NCI-H146 treated with DMSO at 0.1 percent for 48 hours (cell line): ENCODE results near the gene NME8.
"Not testable (repeated sequence)": the region's sequence is repeated elsewhere in the genome, so short reads cannot be mapped to it uniquely, and the experiment has no call there.

ENCODE experiments used
- DNase-seq: peaks from one replicate; lab custom pipeline; 2025; ENCODE audit not compliant: unreplicated experiment; lab: John Stamatoyannopoulos, UW

NME8 gene, protein sequence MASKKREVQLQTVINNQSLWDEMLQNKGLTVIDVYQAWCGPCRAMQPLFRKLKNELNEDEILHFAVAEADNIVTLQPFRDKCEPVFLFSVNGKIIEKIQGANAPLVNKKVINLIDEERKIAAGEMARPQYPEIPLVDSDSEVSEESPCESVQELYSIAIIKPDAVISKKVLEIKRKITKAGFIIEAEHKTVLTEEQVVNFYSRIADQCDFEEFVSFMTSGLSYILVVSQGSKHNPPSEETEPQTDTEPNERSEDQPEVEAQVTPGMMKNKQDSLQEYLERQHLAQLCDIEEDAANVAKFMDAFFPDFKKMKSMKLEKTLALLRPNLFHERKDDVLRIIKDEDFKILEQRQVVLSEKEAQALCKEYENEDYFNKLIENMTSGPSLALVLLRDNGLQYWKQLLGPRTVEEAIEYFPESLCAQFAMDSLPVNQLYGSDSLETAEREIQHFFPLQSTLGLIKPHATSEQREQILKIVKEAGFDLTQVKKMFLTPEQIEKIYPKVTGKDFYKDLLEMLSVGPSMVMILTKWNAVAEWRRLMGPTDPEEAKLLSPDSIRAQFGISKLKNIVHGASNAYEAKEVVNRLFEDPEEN

DNA sequence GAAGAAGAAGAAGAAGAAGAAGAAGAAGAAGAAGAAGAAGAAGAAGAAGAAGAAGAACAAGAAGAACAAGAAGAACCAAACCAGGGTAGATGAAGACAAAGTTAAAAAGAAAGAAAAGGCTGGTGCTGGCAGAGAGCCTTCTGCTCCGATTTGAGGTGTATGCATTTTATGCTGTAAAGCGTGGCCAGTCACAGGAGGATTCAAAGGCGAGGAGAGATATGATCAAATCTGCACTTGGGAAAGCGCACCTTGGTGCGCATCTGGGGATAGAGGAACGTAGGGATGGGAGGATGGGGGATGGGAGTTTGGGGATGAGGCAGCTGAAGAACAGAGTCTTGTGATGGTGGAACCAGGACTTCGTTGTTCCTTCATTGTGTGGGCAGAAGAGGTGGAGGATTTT is at the start of gene NME8:
Gene NME8, plus strand, starts transcription at position 301 of the 400 bp plus-strand sequence. CDS start 1,670 bp downstream, outside the sequence.
- DNase-seq, result no peak

DNA sequence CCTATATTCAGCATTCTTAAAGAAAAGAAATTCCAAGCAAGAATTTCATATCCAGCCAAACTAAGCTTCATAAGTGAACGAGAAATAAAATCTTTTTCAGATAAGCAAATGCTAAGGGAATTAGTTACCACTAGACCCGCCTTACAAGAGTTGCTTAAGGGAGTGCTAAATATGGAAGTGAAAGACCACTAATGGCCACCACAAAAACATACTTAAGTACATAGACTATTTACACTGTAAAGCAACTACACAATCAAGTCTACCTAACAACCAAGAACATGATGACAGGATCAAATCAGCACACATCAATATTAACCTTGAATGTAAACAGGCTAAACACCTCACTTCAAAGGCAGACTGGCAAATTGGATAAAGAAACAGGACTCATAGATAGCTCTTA is 42.2 kb upstream of the NME8 start:
- no peak for DNase-seq

DNA sequence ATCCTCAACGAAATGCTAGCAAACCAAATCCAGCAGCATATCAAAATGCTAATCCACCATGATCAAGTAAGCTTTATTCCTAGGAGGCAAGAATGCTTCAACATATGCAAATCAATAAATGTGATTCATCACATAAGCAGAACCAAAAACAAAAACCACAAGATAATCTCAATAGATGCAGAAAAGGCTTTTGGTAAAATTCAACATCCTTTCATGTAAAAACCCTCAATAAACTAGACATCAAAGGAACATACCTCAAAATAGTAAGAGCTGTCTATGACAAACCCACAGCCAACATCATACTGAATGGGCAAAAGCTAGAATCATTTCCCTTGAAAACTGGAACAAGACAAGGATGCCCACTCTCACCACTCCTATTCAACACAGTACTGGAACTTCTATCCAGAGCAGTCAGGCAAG is 36.2 kb upstream of the NME8 start:
- DNase-seq, result not testable (repeated sequence)

DNA sequence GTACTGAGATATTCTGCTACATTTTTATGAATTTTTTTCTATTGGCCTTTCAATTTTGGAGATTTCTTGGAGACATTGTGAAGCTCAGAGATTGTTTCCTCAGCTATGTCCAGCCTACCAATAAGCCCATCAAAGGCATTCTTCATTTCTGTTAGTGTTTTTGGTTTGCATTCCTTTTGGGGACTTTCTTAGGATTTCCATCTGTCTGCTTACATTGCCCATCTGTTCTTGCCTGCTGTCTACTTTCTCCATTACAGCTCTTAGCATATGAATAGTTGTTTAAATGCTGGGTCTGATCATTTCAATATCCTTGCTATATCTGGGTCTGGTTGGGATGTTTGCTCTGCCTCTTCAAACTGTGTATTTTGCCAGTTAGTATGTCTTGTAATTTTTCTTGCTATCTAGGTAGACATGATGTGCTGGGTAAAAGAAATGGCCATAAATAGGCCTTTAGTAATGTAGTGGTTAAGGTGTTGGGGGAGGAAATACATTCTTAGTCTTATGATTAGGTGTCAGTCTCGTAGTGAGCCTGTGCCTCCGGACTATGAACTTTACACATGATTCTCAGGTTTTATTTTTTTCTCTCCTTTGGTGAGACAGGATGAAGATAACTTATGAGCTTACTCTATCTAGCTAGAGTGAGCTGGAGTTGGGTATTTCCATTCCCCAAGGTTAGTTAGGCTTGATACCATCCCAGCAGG is 32.6 kb upstream of the NME8 start:
- no peak for DNase-seq

DNA sequence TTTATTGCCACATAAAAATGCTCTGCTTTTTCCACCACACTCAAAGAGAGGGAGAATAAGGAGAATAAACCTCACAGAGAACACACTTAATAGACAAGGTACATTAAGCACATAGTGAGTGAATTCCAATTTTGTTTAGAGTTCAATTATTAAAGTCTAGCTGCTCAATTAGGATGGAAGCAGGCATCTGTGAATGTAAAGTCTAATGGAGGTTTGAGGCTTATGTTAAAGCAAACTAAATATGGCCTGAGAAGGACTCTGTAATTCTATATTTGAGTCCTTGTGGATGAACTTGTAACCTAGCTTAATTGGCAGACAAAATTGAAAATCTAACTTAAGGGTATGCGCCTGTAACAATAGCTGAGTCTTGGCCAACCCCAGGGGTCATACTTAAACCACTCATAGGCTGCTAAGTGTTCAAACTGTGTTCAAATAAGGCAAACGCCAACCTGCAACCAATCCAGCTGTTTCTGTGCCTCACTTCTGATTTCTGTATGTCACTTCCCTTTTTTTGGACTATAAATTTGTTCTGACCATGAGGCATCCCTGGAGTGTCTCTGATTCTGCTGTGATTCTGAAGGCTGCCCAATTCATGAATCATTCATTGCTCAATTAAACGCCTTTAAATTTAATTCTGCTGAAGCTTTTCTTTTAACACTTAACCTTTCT is 31.3 kb upstream of the NME8 start:
- DNase-seq, result no peak

DNA sequence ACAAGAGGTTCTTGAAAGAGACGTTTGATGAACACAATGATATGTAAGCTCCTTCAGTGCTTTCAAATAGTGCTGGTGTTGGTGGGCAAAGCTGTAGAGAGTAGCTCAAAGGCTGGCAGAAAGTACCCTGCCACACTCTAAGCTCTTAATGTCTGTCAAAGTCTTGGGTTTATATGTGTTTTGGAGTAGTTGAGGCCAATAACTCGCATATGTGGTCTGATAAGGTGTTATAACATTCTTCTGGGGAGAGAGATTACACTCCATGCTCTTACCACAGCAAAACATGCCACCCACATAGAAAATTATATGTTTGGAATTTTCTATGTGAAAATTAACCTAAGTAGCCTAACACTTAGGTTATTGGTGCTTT is 30.8 kb upstream of the NME8 start:
- DNase-seq, result no peak

DNA sequence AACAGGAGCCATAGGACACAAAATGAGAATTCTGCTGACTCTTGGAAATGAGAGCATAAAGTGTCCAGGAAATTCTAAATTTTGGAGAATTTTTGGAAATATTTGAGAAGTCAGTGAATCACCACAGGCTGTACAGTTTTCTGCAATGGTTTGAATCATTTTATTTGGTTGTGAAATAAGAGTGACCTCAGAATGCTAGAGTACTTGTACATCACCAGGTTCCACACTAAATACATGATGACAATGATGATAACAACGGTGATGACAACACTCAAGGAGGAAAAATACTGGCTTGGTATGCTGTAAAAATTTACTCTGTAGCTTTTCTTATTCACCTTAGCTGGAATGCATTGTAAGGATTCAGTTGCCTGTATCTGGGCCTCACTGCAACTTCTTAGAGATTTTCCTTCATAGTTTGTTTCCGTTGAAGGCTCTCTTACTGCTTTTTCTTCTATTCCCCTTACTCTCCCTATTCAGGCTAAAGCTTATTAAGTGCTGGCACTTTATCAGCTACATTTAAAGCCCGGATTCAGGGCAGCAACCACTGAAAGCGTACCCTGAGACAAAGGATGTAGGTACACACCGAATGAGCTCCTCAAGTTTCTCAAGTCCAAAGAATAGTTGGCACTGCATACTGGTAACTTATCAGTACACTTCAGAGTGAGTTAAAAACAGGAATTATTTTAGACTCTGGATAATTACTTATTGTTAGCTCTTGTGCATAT is 30.2 kb upstream of the NME8 start:
- DNase-seq, result no peak

DNA sequence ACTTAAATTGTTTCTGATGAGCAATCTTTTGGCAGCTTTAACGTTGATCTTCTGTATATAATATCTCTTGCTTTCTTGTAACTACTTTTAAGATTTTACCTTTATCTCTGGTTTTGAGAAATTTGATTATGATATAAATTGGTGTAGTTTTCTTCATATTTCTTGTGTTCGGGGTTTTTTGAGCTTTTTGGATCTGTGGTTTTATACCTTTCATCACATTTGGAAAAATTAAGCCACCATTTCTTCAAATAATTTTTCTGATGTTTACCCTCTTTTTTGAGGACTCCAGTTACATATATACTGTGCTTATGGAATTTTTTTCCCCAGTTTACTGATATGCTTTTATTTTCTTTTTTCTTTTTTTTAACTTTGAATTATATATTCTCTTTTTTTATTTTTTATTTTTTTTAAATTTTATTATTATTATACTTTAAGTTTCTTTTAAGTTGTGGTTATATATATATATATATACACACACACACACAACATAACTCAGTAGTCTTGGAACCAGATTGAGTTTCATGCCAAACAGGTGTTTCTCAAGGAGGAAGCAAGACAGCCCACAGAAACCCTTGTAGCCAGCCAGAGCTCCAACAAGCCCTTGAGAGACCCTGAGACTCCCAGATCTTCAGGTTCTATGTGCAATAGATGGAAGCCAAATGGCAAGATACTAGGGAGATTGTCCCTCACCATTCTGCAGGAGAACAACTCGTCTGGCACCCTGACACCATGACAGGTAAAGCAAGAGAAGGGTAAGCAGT is 27.5 kb upstream of the NME8 start:
- no peak for DNase-seq

DNA sequence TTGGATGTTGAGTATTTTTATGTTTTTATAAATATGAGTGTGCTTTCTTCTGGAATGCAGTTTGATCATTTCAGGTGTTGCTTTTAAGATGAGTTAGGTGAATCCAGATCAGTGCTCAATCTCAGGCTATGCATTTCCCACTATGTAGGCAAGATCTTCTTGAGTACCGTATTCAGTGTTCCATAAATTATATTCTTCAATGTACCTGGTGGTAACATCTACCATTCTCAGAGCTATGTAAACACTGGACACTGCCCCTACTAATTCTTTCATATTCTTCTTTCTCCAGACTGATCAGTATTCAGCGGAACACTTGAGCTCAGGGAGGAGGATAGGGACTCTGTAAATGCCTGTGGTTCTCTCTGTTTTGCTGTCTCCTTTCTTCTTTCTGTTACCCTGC is 25.5 kb upstream of the NME8 start:
- DNase-seq, result no peak

DNA sequence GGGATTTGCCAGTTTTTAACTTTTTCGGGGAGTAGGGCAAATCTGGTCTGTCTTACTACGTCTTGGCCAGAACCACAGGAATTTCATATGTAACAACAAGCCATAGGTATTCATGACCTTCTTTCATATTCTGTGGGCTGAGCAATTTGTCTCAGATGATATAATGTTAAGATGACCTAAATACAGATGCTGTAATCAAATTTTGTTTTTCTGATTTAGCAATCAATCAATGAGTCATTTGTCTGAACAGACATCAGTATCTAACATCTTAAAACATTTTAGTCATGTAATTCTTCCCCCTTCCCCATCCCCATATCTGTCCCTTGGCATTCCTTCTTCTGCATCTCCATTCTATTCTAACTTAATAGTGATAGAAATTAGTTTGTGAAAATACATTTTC is 24.8 kb upstream of the NME8 start:
- no peak for DNase-seq

DNA sequence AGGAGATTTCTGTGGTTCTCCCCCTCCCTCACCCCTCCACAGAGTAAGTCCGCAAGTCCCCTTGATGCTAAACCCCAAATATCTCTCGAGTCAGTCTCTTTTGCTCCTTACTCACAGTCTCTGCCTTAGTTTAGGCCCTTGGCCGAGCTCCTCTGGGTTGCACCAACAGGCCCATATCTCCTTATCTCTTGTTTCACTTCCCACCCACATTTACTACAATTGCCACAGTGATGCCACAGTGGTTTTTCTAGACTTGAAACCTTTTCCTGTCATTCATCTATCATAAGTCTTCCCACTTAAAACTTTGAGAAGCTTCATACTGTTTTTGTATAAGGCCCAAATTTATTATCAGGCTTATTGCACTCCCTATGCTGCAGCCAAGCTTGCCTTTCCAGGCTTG is 23.4 kb upstream of the NME8 start:
- DNase-seq, result no peak

DNA sequence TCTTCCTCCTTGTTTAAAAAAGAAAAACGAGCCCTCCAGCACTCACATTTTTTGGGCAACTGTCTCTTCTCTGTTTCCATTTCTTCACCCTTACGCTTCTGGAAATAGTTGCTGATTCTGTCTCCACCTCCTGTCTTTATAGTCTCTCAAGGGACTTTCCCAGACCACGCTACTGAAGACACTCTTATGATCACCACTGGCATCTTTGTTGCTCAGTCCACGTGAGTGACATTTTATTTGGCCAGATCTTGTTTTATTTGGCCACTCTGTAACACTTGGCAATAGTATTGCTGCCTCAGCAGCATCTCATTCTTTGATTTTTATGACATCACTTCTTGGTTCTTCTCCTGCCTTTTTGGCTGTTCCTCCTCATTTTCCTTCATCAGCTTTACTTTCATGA is 21.6 kb upstream of the NME8 start:
- no peak for DNase-seq

DNA sequence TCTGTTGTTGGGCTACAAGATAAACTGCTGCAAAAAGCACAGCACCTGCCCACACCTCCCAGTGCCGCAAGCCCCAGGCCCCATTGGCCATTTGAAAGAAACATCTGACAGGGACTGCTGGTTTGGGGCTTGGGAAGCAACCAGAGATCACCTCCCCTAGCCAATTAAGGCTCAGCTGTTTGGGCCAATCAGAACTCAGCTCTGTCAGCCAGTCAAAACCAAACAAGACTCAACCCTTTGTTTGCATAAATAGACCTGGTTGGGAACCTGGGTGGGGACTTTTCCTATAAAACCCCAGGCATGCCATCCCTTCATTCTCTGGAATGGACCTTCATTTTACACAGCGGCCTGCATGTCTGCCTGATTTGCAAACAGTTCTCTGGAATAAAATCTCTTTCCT is 17.2 kb upstream of the NME8 start:
- no peak for DNase-seq

DNA sequence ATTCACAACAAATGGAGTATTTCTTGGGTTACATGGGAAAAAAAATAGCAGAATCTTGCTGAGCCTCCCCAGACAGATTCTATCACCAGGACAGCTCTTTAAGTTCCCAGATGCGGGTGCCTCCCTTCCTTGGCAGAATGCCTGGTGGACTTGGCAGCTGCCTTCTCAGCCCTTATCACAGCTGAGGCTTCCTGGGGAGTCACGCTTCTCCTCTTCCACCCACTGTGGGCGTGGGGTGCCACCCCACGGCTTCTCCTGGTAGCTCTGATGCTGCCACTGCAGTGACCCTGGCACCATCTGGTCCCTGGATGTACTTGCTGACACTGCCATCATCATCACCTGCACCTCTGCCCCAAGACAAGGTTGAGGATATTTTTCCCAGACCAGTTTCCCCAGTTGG is 16.2 kb upstream of the NME8 start:
- no peak for DNase-seq

DNA sequence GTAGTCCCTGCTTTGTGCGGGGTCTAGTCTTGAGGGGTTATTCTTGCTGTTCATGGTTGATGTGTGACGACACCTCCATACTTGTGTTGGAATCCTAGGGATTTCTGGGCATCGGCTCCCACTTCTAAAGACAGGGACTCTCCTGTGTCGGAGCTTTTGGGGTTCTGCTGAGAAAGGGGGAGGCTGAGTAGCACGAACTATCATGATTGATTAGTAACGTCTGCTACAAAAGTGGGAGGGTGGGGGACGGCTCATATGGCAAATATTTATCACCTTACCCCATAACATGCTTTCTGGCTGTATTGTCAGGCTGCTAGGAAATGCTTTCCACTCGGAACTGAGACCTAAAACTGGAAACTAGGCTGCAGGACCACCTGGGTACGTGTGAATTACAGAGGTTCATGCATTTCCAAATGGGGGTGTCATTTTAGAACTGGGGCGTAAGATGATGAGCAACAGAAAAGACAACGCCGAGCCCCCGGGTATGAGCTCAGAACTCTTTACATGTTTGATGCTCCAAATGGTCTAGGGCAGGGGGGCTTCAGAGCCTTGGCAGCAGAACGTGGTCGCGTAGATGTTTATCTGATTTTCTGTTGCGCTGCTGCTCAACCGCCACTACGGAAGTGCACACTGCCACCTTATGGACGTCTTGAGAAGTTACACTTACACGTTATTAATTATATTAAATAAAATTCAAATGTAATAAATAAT is 15.1 kb upstream of the NME8 start:
- peak; percentile 6 for DNase-seq

DNA sequence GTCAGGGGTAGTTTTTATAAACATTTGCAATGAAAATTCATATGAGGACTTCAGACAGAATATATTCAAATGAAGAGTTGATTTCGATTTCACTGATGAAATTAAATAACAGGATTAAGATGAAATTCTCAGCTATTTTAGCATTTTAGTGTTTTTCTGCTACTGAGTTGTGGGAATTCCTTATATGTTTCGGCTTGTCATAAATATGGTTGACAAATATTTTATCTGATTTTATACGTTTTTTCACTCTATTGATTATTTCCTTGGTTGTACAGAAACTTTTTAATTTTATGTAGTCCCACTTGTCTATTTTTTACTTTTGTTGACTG is 14.6 kb upstream of the NME8 start:
- no peak for DNase-seq

DNA sequence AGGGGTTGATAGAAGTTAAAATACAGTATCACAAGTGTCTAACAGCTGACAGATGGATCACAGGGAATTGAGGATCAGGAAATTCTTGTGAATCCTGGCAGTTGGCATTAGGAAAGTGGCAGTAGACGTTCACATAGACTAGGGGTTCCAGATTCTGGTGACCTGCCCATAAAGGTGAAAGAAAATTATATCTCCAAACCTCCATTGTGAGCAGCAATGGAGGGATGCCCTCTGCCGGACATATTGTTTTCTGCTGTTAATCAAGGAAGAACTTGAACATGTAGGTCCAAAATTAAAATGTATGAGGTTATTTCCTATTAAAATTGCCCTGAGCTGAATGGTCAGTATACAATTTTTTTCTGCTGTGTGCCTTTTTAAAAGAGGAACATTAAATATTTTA is 5.1 kb downstream of the NME8 start:
- DNase-seq, result no peak

DNA sequence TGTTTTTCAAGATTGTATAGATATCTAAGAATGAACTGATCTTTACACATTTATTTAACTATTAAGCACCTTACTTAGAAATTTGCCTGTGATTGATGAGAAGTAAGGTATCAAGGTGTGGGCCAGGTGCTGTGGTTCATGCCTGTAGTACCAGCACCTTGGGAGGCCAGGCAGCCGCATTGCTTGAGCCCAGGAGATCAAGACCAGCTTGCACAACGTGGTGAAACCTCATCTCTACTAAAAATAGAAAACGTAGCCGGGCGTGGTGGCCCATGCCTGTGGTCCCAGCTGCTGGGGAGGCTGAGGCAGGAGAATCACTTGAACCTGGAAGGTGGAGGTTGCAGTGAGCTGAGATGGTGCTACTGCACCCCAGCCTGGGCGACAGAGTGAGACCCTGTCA is 33.7 kb downstream of the NME8 start:
- DNase-seq, result no peak

DNA sequence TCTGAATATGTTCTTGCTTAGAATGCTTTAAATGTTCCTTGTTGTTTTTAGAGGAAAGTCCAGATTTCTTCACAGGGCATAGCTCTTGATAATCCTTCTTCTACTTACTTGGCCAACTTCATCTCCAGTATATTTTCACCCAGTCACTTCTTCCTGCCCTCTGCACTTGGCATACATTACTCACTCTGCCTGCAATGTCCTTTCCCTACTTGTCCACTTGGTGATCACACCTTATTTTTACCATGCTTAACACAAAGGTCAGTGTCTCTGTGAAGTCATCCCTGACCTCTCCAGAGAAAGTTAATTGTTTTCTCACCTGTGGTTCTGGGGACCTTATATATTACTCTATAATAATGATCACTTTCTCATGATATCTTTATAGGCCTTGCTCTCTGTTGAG is 45.0 kb downstream of the NME8 start:
- no peak for DNase-seq

DNA sequence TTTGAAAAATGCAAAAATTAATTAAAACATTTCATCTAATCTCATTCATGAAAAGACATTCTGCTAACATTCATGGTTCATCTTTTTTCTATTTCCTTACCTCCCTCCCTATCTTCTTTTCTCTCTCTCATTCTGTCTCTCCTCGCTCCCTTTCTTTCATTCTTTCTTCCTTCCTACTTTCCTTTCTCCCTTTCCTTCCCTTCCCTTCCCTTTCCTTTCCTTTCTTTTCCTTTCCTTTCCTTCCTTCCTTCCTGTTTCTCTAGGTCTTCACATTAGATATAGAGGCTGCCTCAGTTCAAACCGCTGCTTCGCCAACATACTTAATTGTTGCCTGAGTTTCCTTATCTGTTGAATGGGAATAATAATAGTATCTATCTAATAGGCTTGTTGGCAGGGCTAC is 46.3 kb downstream of the NME8 start:
- DNase-seq, result no peak
